Measurements from ENCODE around the gene EXD3.
"Not testable (repeated sequence)": the region's sequence is repeated elsewhere in the genome, so short reads cannot be mapped to it uniquely, and the experiment has no call there.

The EXD3 gene

GRCh38 chr9:137430723-137431415 lies 7.9 kb upstream of the EXD3 start:
- DNase-seq, result no peak

- DNase-seq, result no peak
Measured at GRCh38 chr9:137429974-137430722, 7.2 kb upstream of the EXD3 start.

GRCh38 chr9:137429546-137429890 lies 6.6 kb upstream of the EXD3 start:
- no peak for DNase-seq

GRCh38 chr9:137428841-137429545 lies 6.0 kb upstream of the EXD3 start:
- no peak for DNase-seq

GRCh38 chr9:137428311-137428630 lies 5.3 kb upstream of the EXD3 start:
- DNase-seq, result no peak

- no peak for DNase-seq
Measured at GRCh38 chr9:137427454-137428310, 4.7 kb upstream of the EXD3 start.

GRCh38 chr9:137426018-137426681 lies 3.2 kb upstream of the EXD3 start:
- no peak for DNase-seq

GRCh38 chr9:137423514-137424291 lies 741 bp upstream of the EXD3 start:
- no peak for DNase-seq

- DNase-seq, result no peak
Measured at GRCh38 chr9:137421838-137422603, 941 bp downstream of the EXD3 start.

- no peak for DNase-seq
Measured at GRCh38 chr9:137417161-137418021, 5.6 kb downstream of the EXD3 start.

GRCh38 chr9:137416563-137417151 lies 6.3 kb downstream of the EXD3 start:
- DNase-seq, result no peak

- DNase-seq, result no peak
Measured at GRCh38 chr9:137416006-137416562, 6.9 kb downstream of the EXD3 start.

GRCh38 chr9:137415451-137415850 lies 7.5 kb downstream of the EXD3 start:
- DNase-seq, result no peak

- no peak for DNase-seq
Measured at GRCh38 chr9:137412431-137412830, 10.5 kb downstream of the EXD3 start.

- no peak for DNase-seq
Measured at GRCh38 chr9:137411645-137412380, 11.1 kb downstream of the EXD3 start.

- DNase-seq, result no peak
Measured at GRCh38 chr9:137411260-137411644, 11.7 kb downstream of the EXD3 start.

GRCh38 chr9:137410891-137411249 lies 12.1 kb downstream of the EXD3 start:
- DNase-seq, result no peak

GRCh38 chr9:137410236-137410890 lies 12.6 kb downstream of the EXD3 start:
- DNase-seq, result not testable (repeated sequence)

All from NCI-H187 treated with DMSO at 0.1 percent for 48 hours (cell line).